ENCODE data around the gene MAPT. TPM values are rescaled to one million over a fixed set of nuclear protein-coding genes. Genes with fewer than 3 reads are reported as not detected.

Gene MAPT
- total RNA-seq, 1 donor from 2014 or later, result 2.1 TPM

DNA sequence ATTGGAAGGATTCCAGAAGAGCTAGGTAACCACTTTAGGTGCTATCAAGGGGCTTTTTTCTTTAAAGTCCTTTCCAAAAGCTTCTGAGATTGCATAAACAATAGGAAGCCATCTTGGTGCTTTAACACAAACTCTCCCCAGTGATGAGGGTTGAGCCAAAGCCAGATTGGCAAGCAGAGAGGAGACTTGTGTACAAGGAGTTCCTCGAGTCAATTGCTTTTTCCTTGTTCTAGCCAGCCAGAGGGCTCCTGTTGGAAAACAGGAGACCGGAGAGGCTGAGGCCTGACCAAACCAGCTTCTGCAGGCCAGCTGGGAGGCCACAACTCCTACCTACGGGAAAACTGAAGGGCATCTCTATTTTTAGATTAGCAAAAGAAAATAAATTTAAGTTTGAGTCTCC, 46.5 kb downstream of the MAPT start:
- TF ChIP-seq CTCF (IDR thresholded peaks at IDR 0.05; ENCODE audit: insufficient read depth, low read depth, low read length) (no peak), EZH2 (IDR thresholded peaks at IDR 0.05; ENCODE audit: insufficient read depth, low read length) (no peak)
- Histone ChIP-seq H3K9me3 (ENCODE audit: insufficient read depth, low read depth, low read length) (no peaks in the 10 kb centered on the region), H3K4me1 (ENCODE audit: insufficient read depth, low read length) (no peaks in the 10 kb centered on the region), H3K27ac (ENCODE audit: low read depth, low read length) (no peak overlapping the region), H3K9ac (ENCODE audit: low read length) (no peak overlapping the region), H2AFZ (ENCODE audit: low read depth, low read length) (no peak overlapping the region), H3K36me3 (ENCODE audit: insufficient read depth, low read length) (no peaks in the 10 kb centered on the region), H3K27me3 (ENCODE audit: insufficient read depth, low read length) (peaks cover 26% of the 10 kb centered on the region), H3K4me2 (ENCODE audit: low read length) (no peak overlapping the region), H3K79me2 (ENCODE audit: insufficient read depth, low read length) (no peaks in the 10 kb centered on the region), H3K4me3 (ENCODE audit: insufficient read depth, low read depth, low read length) (no peak overlapping the region), H4K20me1 (ENCODE audit: insufficient read depth, low read length) (no peaks in the 10 kb centered on the region)
- DNase-seq (ENCODE audit: low read depth), result no peak
- Mint-ChIP-seq H3K36me3 (ENCODE audit: low read depth, unreplicated experiment) (peaks cover 5% of the 10 kb centered on the region), H3K27me3 (ENCODE audit: low read depth, unreplicated experiment) (peaks cover 37% of the 10 kb centered on the region), H3K9me3 (ENCODE audit: unreplicated experiment) (peaks cover 2% of the 10 kb centered on the region), H3K4me1 (ENCODE audit: low read depth, unreplicated experiment) (no peaks in the 10 kb centered on the region), H3K27ac (ENCODE audit: unreplicated experiment) (no peak overlapping the region), H3K4me3 (ENCODE audit: unreplicated experiment) (no peak overlapping the region)
- FAIRE-seq, result no peak

DNA sequence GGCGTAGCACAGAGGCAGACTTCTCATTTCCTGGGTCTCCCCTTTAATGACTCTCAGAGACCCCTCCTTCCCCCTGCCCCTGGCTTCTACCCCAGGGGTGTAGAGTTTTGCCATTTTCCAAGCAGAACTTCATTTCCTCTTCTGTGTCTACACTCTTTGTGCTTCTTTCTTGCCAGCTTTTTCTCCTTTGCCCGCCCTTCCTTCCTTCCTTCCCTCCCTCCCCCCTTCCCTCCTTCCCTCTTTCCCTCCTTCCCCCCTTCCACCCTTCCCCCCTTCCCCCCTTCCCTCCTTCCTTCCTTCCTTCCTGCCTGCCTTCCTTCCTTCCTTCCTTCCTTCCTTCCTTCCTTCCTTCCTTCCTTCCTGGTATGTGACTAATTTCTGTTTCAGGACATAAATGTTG, 47.0 kb downstream of the MAPT start:
- no peak for FAIRE-seq
- H3K9me3 Mint-ChIP-seq (ENCODE audit: unreplicated experiment), result peaks cover 2% of the 10 kb centered on the region
- H3K27me3 ChIP-seq (ENCODE audit: insufficient read depth, low read length), result peaks cover 26% of the 10 kb centered on the region

More for the DNA sequence above, 47.0 kb downstream of the MAPT start:
- no peak overlapping the region for H3K4me3 Mint-ChIP-seq (ENCODE audit: unreplicated experiment)
- peaks cover 5% of the 10 kb centered on the region for H3K36me3 Mint-ChIP-seq (ENCODE audit: low read depth, unreplicated experiment)
- Histone ChIP-seq H3K36me3 (ENCODE audit: insufficient read depth, low read length) (no peaks in the 10 kb centered on the region), H3K79me2 (ENCODE audit: insufficient read depth, low read length) (no peaks in the 10 kb centered on the region), H3K4me3 (ENCODE audit: insufficient read depth, low read depth, low read length) (no peak overlapping the region), H3K9ac (ENCODE audit: low read length) (no peak overlapping the region), H3K27ac (ENCODE audit: low read depth, low read length) (no peak overlapping the region), H3K9me3 (ENCODE audit: insufficient read depth, low read depth, low read length) (no peaks in the 10 kb centered on the region), H2AFZ (ENCODE audit: low read depth, low read length) (no peak overlapping the region), H3K4me2 (ENCODE audit: low read length) (no peak overlapping the region), H4K20me1 (ENCODE audit: insufficient read depth, low read length) (no peaks in the 10 kb centered on the region), H3K4me1 (ENCODE audit: insufficient read depth, low read length) (no peaks in the 10 kb centered on the region)
- DNase-seq (ENCODE audit: low read depth), result no peak
- H3K4me1 Mint-ChIP-seq (ENCODE audit: low read depth, unreplicated experiment), result no peaks in the 10 kb centered on the region
- TF ChIP-seq EZH2 (IDR thresholded peaks at IDR 0.05; ENCODE audit: insufficient read depth, low read length) (no peak), CTCF (IDR thresholded peaks at IDR 0.05; ENCODE audit: insufficient read depth, low read depth, low read length) (no peak)
- peaks cover 36% of the 10 kb centered on the region for H3K27me3 Mint-ChIP-seq (ENCODE audit: low read depth, unreplicated experiment)
- H3K27ac Mint-ChIP-seq (ENCODE audit: unreplicated experiment), result no peak overlapping the region

Measured in astrocyte (in vitro differentiated cells and primary cell).